Dermis blood vessel endothelial cell (primary cell): ENCODE data around the gene DENND1A. TPM values are rescaled to one million over a fixed set of nuclear protein-coding genes. Genes with fewer than 3 reads are reported as not detected.

Source experiments
- DNase-seq: peaks from one replicate; pipeline ENCODE4 v3.0.0; 2010
- total RNA-seq: library from RNA; depleted of rRNA; stranded (reverse); fragments of >200 nt; gene quantifications from 2 replicates; pipeline ENCODE4 v1.2.3, GENCODE V29; 2014

Gene DENND1A
- total RNA-seq, 1 donor from 2014 or later, result 9.5 TPM

- DNase-seq, result no peak
These were observed 448.6 kb downstream of the DENND1A start for GRCh38 chr9:123481209-123481865.

- DNase-seq, result no peak
These were observed 449.1 kb downstream of the DENND1A start for GRCh38 chr9:123480791-123481190.

DNA sequence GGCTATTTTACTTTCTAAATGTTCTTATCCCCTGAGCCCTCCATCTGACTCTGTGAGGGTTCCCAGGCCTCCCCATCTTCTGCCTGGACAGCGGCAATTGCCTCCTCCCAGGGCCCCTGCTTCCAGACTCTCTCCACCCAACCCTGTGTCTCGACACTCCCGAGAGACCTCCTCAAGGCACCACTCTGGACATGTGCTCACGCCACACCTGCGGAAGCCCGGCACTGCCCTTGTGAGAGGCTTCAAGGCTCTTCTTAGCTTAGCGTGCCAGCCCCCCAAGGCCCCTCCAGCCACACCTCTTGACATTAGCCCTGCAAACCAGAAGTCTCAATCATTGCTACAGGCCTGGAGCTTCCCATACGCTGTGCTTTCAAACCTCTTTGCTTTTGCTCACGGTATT is 449.8 kb downstream of the DENND1A start:
- DNase-seq, result no peak

GRCh38 chr9:123478967-123479602 is 450.8 kb downstream of the DENND1A start:
- no peak for DNase-seq

- DNase-seq, result no peak
These were observed 451.8 kb downstream of the DENND1A start for GRCh38 chr9:123478160-123478559.

GRCh38 chr9:123475407-123475806 is 454.5 kb downstream of the DENND1A start:
- no peak for DNase-seq

GRCh38 chr9:123472862-123473614 is 456.9 kb downstream of the DENND1A start:
- no peak for DNase-seq

DNA sequence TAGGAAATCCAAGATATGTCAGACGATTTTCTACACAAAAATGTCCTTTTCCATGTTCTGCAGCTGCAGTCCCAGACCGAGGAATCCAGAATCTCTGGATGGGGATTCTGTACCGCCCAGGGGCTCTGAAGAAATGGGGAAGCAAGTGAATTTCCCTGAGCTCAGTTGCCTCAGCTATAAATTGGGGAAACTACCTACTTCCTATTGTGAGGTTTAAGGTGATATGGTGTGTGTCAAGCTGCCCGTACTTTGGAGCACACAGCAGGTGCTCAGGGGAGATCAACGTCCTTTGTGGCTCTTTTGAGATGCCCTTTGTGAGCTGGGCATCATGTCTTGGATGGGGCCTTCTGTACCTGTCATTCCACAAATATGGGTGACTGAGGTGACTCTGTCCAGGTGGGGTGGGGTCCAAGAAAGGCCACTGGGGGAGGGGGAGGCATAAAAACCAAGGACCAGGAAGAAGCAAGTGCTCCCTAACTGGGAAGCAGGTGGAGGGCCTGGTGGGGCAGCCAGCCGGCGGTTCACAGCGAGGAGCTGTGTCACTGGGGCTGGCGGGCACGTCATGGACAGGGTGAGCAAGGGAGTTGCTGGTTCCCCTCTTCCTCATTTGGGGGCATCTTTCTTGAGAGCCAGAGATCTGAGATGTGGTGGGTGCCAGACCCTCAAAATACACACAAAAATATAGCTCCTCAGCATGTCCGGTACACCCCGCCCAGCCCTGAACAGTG is 457.9 kb downstream of the DENND1A start:
- no peak for DNase-seq

DNA sequence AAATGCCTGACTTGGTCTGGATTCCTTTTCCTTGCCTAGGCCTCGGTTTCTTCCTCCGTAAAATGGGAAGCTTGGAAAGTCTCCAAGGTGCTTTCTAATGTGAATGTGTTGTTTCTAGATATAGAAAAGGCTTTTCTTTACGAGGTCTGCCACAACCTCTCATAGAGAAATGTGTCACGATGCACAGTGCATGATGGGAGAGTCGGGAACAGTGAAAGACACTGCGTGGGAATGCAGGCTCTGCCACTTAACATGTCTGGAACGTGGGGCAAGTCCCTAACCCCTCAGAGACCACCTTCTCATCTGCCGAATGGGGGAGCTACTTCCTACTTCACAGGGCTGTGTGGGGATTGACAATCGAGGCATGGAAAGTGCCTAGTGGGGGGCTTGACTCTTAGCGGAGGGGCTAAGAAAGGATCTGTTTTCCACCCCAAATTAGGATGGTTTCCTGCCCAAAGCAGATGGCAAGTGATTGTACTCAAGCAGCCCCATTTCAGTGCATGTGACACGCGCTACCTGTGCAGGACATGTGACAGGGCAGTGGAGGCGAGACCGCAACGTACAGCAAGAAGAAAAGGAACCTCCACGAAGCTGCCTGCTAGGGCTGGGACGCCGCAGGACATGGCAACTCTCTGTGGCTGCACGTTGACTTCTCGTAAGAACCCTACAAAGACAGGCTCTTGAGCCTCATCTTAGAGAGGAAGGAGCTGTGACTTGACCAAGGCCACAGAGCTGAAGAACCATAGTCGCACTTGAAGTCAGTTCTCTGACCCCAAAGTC is 458.7 kb downstream of the DENND1A start:
- no peak for DNase-seq

DNA sequence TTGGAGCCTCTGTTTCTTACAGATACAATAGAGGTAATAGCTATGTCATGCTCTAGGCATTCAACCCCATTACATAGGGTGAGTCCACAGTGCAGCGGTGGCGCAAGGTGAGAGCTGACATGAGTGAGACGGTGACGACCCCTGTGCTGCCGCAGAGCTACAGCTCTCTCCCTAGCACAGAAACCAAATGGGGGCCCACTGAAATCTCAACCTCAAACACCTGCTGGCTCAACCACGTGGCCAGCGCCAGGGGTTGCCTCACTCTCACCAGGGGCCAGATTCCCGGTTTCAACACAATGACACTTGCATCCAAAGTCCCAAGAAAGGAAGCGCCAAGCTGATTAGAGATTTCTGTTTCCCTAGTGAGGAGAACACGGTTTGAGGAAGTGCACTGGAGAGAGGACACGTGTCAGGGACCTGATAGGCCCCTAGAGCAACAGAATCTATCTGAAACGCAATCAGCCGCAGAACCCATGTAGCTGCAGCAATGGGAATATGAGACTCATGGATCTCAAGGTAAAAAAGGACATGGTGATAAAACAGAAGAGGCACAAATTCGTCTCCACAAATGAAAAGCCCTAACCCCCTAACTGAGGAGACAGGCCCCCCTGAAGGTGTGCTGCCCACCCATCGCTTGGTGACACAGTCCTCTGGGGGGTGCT is 459.7 kb downstream of the DENND1A start:
- no peak for DNase-seq

DNA sequence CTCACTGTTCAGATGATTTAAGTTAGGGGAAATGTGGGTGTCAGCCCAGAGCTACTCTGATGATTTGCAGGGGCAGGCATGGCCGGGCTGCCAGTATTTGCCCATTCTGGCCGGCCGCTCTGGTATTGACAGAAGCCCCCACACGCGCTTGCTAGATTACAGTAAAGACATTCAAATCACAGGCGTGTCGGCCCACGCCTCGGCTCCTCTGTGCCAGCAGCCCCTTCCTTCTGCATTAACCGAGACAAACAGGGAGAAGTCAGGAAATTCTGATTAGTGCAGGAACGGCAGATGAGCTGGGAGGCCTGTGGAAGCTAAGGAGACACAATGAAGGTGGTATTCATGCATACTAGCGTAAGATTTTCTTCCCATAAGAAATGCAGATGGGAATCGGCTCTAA is 460.6 kb downstream of the DENND1A start:
- DNase-seq, result no peak

DNA sequence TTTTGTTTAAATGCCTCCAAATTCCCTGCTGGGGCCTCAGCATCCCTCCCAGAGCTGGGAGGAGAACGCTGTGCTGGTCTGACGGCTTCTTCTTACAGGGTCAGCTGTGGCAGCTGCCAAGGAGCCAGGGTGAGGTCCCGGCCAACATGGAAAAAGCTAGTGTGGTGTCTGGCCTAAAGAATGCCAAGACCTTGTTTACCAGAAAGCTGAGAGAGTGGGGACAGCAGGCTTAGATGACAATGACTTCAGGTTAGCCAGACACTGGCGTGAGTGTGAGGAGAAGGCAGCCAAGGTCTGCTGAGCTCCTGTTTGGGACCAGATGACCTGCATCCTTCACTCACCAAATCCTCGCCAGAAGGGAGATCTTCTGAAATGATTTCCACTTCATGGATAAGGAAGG is 461.4 kb downstream of the DENND1A start:
- no peak for DNase-seq

GRCh38 chr9:123465304-123465703 is 464.6 kb downstream of the DENND1A start:
- DNase-seq, result no peak

GRCh38 chr9:123460091-123460490 is 469.8 kb downstream of the DENND1A start:
- DNase-seq, result no peak

- DNase-seq, result no peak
These were observed 472.3 kb downstream of the DENND1A start for GRCh38 chr9:123457583-123457982.

DNA sequence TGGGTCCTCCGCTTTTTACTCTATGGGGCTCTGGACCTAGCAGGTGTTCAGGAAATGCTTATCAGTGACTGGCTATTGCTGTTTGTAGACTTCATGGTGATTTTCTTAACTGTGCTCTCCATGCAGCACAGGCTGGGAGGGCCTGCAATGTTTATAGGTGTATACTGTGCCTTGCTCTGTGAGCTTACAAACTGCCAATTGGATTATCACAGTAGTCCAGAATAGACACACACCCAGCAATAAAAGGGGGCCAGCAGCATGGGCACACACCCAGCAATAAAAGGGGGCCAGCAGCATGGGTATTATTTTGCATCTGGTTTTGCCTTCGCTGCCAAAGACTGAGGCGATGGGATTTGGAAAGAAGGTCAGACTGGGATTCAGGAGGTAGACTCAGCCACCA is 473.9 kb downstream of the DENND1A start:
- no peak for DNase-seq

DNA sequence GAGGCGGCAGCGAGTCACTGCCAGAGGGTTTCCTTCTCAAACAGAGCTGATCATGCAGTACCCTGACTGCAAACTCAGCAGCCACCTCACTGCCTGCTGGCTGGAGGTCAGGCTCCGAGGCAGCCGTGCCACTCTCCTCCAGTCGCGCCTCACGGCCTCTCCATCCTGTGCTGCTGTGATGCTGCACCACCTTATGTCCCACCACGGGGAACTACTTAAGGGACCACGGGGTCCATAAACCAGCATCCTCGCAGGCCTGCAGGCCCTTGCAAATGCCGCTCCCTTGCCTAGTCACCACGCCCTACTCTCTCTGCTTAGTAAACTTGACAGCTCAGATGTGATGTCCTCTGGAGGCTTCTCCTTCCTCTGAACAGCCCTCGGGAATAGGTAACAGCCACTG is 474.7 kb downstream of the DENND1A start:
- no peak for DNase-seq

- no peak for DNase-seq
These were observed 475.6 kb downstream of the DENND1A start for GRCh38 chr9:123454361-123454760.

DNA sequence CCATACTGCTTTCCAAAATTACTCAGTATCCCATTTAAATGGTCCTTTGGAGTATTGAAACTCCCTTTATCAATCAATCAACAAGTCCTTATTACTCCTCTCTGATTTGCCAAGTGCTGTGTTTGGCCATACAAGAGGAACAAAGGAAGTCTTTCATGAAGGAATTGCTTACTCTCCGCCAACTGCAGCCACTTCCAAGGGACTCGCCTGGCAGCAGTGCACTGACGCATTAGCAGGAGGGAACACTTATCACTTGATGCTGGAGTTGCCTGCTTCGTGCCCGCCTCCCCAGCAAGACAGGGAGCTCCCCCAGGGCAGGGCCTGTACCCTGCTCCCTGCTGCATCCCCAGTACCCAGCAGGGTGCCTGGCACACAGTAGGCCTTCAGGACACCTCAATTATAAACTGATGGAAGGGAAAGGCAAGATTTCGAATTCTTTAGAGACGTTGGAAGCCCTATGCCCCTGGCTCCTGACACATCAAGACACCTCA is 476.1 kb downstream of the DENND1A start:
- DNase-seq, result no peak

DNA sequence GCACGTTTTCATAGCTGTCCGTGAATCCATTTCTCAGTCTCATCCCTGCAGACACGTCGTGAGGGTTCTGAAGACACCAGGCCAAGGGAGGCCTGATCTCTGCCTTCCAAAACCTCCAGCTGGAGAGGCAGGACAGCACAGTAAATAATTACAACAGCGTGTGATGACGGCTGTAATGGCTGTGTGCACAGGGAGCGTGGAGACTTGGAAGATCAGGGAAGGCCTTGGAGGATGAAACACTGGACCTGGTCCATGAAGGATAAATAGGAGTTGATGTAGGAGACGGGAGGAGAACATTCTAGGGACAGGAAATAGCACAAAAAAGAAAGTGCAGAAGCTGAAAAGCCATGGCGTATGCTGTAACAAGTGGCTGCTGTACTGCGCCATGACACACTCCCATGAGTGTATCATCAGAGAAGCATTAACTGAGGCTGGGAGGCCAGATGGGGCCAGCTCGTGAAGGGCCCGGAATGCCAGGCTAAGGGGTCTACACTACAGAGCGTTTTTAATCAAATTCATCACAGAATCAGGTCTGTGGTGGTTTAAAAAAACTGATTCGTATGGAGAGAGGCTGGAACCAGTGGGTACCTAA is 476.8 kb downstream of the DENND1A start:
- no peak for DNase-seq

- DNase-seq, result no peak
These were observed 478.9 kb downstream of the DENND1A start for GRCh38 chr9:123450996-123451395.
